Stimulated activated CD4-positive, alpha-beta T cell treated with anti-CD3 and anti-CD28 coated beads, Interleukin-2, amount 100 ng/mL, for 24 hours (primary cell): ENCODE results near the gene CLPTM1L.
A peak's percentile ranks its signal among the peaks of the same experiment; 100 is the strongest.

Source experiments
- DNase-seq, 2 donors: peaks; one replicate each; pipeline ENCODE4 v3.0.0-alpha.2; 2020

CLPTM1L gene

GRCh38 chr5:1270933-1271914, 73.7 kb downstream of the CLPTM1L start:
- no peak for DNase-seq

- no peak for DNase-seq
Observed at GRCh38 chr5:1270426-1270825, 74.5 kb downstream of the CLPTM1L start.

DNA sequence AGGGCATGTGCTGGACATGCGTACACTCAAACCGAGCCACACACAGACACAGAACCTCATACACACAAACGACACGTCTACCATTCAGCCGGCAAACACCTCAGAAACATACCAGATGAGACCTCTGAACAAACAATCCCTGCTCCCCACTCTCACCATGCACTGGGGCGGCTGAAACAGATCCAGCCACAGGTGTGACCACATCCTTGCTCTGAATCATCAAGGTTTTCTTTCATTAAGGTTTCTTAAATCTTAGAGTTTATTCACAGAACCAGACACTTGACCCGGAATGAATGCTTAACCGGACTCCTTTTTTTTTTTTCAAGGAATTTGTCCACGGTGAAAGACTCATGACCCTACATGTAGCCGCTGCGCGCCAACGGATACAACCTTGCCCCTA, 76.2 kb downstream of the CLPTM1L start:
- peak in 1 of 2 donors; percentile 32 for DNase-seq

- DNase-seq, result no peak
Observed at GRCh38 chr5:1268056-1268455, 76.8 kb downstream of the CLPTM1L start.
